Testis (tissue), 2 donors: Measurements from ENCODE around the gene OR1K1.

Experiments used
- CTCF ChIP-seq, 3 experiments: fragments of 450-650 bp in 2 of 3; fragments of 200-600 bp in 1 of 3; sonication (generic) in 1 of 3; IDR thresholded peaks; one replicate each; pipeline ENCODE4 v1.5.1; 2016 to 2019; ENCODE audit warnings: antibody characterized with exemption in 3 of 3, mild to moderate bottlenecking in 2 of 3, moderate library complexity in 1 of 3
- POLR2A ChIP-seq: fragments of 450-650 bp; IDR thresholded peaks from one replicate; pipeline ENCODE4 v1.6.1; 2017; ENCODE audit warnings: antibody characterized with exemption, mild to moderate bottlenecking, moderate library complexity

- TF ChIP-seq CTCF (IDR thresholded peaks at IDR 0.05) (no peak), POLR2A (no peak)
Measured at GRCh38 chr9:122788831-122789230, 11.1 kb upstream of the OR1K1 start, which contains the start of gene OR5C1.
